Measurements from ENCODE around the gene MAP3K9. TPM values are rescaled to one million over a fixed set of nuclear protein-coding genes. Genes with fewer than 3 reads are reported as not detected.

Gene MAP3K9
- total and polyA plus RNA-seq, 8 donors, result 0.46 to 11.0 (median 7.1) TPM

DNA sequence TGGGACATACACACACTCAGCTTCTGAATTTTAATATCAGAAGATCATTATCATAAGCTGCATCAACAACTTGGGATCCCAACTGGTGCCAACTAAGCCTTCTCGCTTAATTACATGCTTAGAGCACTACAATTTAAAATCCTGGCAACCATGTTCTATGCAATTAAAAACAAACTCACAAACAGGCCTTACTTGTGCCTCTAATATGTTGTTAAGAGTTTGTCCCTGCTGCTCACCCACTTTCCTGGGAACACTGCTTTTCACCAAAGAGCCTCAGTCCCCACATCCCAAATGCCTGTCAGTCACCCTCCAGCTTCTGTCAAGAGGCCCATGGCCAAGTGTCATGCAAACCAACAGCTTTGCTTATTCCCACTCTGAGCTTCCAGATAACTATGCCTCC lies 97.9 kb downstream of the MAP3K9 start:
- no peak overlapping the region for H3K4me3 ChIP-seq
- H3K36me3 ChIP-seq, result no peaks in the 10 kb centered on the region
- TF ChIP-seq EP300 (IDR thresholded peaks at IDR 0.05), result no peak
- TF ChIP-seq POLR2AphosphoS5 (IDR thresholded peaks at IDR 0.05), result no peak
- no peak for TF ChIP-seq POLR2A (IDR thresholded peaks at IDR 0.05)
- TF ChIP-seq, protein P1, sequence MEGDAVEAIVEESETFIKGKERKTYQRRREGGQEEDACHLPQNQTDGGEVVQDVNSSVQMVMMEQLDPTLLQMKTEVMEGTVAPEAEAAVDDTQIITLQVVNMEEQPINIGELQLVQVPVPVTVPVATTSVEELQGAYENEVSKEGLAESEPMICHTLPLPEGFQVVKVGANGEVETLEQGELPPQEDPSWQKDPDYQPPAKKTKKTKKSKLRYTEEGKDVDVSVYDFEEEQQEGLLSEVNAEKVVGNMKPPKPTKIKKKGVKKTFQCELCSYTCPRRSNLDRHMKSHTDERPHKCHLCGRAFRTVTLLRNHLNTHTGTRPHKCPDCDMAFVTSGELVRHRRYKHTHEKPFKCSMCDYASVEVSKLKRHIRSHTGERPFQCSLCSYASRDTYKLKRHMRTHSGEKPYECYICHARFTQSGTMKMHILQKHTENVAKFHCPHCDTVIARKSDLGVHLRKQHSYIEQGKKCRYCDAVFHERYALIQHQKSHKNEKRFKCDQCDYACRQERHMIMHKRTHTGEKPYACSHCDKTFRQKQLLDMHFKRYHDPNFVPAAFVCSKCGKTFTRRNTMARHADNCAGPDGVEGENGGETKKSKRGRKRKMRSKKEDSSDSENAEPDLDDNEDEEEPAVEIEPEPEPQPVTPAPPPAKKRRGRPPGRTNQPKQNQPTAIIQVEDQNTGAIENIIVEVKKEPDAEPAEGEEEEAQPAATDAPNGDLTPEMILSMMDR (IDR thresholded peaks at IDR 0.05), result no peak
- intact Hi-C loops (cut with DNase I; ENCODE audit: low total_unique reads), result loop anchor here (10.0 kb wide), 1 partner anchor 67 kb away; the partner anchor contains the start of gene TTC9
- H3K27me3 ChIP-seq, result no peaks in the 10 kb centered on the region
- 87 to 100% (median 100%) methylated on average over 1 of the region's 1 CpG for WGBS, 5 donors
- no peak overlapping the region for H3K27ac ChIP-seq
- DNase-seq, result no peak
- H3K4me1 ChIP-seq, result peaks cover 0 to 20% (median 11%) of the 10 kb centered on the region in 4 donors
- no peaks in the 10 kb centered on the region for H3K9me3 ChIP-seq

DNA sequence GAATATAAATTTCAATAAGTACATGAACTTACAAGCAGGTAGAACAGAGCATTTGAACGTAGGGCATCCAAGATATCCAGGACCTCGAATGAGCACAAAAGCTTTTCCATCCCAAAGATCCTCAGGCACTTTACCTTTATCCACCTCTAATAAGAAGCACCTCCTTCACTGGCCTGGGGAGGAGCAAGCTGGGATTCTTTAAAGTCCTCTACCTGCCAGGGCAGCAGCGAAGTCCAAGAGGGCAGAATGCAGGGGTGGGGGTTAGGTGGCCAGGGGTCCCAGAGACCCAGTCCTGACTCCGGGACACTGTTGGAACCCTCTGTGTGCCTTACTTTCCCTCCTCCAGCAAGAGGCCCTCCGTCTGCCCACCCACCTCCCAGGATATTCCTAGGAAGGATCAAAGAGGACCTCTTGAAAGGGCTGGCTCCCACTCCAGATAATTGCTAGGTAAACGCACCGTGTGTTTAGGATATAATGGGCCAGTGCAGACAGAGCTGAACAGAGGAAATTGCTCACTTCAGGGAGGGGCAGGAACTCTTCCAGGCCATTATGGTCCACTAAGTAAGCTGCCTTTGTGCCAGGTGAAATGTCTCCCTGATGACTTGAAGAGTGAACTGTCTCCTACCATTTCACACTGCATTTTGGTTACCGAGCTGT lies 99.5 kb downstream of the MAP3K9 start:
- intact Hi-C loops (cut with DNase I; ENCODE audit: low total_unique reads), result loop anchor here (10.0 kb wide), 1 partner anchor 65 kb away; the partner anchor contains the start of gene TTC9

DNA sequence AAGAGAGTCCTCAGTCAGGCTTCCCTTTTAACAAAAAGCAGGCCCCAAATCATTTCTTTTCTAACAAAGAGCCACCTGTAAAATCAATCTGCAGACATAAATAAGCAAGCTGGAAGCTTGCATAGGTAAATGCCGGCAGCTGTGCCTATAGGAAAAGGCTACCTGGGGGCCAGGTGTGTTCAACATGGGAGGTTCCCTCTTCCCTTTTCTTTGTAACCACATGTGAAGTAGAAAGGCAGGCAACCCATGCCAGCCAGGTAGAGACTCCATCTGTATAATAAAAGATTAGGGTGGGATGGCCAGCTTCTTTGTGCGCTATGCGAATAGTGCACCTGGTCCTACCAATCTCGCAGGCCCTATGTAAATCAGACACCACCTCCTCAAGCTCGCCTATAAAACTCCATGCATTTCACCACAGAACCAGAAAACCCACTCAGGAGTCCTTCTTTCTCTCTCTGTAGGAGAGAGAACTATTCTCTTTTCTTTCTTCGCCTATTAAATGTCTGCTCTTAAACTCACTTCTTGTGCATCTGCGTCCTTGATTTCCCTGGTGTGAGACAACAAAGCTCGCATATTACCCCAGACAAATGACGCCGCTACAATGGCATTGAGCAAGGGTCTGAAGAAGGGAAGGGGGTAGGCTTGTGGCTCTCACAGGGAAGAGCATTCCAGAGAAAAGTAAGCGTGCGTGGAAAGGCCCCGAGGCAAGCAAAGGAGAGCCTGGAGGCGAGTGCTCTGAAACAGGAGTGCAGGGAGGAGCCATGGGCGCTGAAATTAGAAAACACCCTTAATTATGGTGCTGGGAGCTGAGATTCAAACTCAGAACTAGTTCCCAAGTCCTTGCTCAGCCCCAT lies 100.4 kb downstream of the MAP3K9 start:
- intact Hi-C loops (cut with DNase I; ENCODE audit: low total_unique reads), result no loop called here
- no peaks in the 10 kb centered on the region for H3K27me3 ChIP-seq
- TF ChIP-seq EP300 (IDR thresholded peaks at IDR 0.05), result no peak
- TF ChIP-seq, protein P1 (IDR thresholded peaks at IDR 0.05), result no peak
- TF ChIP-seq POLR2AphosphoS5 (IDR thresholded peaks at IDR 0.05), result no peak
- no peak for TF ChIP-seq POLR2A (IDR thresholded peaks at IDR 0.05)
- 84 to 90% (median 86%) methylated on average over 15 of the region's 15 CpGs for WGBS, 5 donors
- DNase-seq, result no peak
- no peak overlapping the region for H3K4me3 ChIP-seq
- H3K4me1 ChIP-seq, result peaks cover 0 to 13% (median 9%) of the 10 kb centered on the region in 4 donors
- no peaks in the 10 kb centered on the region for H3K36me3 ChIP-seq
- H3K9me3 ChIP-seq, result no peaks in the 10 kb centered on the region
- no peak overlapping the region for H3K27ac ChIP-seq

More for the DNA sequence above, 99.5 kb downstream of the MAP3K9 start:
- H3K27me3 ChIP-seq, result no peaks in the 10 kb centered on the region
- peak in 1 of 2 donors; percentile 14 for DNase-seq
- no peaks in the 10 kb centered on the region for H3K9me3 ChIP-seq
- no peaks in the 10 kb centered on the region for H3K36me3 ChIP-seq
- peaks cover 0 to 17% (median 9%) of the 10 kb centered on the region in 4 donors for H3K4me1 ChIP-seq
- WGBS, 5 donors, result 59 to 70% (median 67%) methylated on average over 8 of the region's 8 CpGs
- TF ChIP-seq, protein P1 (IDR thresholded peaks at IDR 0.05), result no peak
- TF ChIP-seq POLR2AphosphoS5 (IDR thresholded peaks at IDR 0.05), result no peak
- no peak for TF ChIP-seq POLR2A (IDR thresholded peaks at IDR 0.05)
- TF ChIP-seq EP300 (IDR thresholded peaks at IDR 0.05), result no peak
- no peak overlapping the region for H3K27ac ChIP-seq
- H3K4me3 ChIP-seq, result no peak overlapping the region

DNA sequence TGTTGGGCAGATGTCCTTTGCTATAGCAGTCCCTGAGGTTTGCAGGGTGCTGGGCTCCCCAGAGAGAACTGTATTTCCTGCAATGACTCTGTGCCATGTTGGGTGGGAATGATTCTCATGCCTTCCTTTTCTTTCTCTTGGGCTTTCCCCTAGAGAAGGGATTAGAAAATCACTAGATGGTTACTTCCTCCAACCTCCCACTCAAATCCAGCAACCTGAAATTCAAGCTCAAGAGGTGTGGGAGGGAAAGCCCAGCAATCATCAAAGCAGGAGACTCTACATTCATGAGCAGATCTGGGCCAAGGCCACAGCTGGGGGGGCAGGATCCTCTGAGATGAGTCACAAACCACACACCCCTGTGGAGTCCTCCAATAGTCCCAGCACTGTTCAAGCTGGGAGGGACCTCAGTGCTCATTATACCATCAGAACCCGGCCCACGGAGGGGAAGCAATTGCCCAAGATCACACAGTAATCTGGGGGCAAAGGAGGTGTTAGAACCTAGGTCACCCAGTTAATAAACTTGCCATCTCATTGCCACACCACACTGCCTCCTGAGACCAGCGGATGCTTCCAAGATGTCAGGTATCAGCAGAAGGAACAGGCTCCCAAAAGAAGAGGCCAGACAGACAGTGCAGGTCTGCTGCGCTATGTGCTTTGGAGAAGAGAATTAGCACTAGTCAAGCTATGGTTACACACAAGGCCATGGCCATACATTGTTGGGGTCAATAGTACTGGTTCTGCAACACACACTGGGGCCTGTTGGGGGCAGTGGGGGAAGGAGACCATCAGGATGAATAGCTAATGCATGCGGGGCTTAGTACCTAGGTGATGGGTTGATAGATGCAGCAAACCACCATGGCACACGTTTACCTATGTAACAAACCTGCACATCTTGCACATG lies 101.9 kb downstream of the MAP3K9 start:
- Histone ChIP-seq H3K36me3 (no peaks in the 10 kb centered on the region), H3K27me3 (no peaks in the 10 kb centered on the region), H3K9me3 (no peaks in the 10 kb centered on the region), H3K4me3 (no peak overlapping the region), H3K27ac (no peak overlapping the region), H3K4me1 (peaks cover 0 to 6% (median 0%) of the 10 kb centered on the region in 4 donors)
- DNase-seq, result peak in 1 of 2 donors; percentile 36
- intact Hi-C loops (cut with DNase I; ENCODE audit: low total_unique reads), result no loop called here
- TF ChIP-seq EP300 (IDR thresholded peaks at IDR 0.05), result no peak
- TF ChIP-seq, protein P1 (IDR thresholded peaks at IDR 0.05), result no peak
- TF ChIP-seq POLR2A (IDR thresholded peaks at IDR 0.05), result no peak
- TF ChIP-seq POLR2AphosphoS5 (IDR thresholded peaks at IDR 0.05), result peak in 1 of 3 donors; percentile 38
- WGBS, 5 donors, result 70 to 84% (median 77%) methylated on average over 5 to 6 of the region's 6 CpGs

Measured in stomach (tissue), 9 donors.